Mesothelial cell of epicardium (in vitro differentiated cells): ENCODE data around the gene NANP. TPM values are rescaled to one million over a fixed set of nuclear protein-coding genes. Genes with fewer than 3 reads are reported as not detected.

Experiments
- DNase-seq, 2 experiments: peaks; one replicate each; pipeline ENCODE4 v3.0.0; 2021; ENCODE audit warnings: low spot score in 2 of 2; ENCODE audit not compliant: unreplicated experiment in 2 of 2
- H3K27ac Mint-ChIP-seq: 2 replicates; pipeline ENCODE4 v1.8.0; 2021; ENCODE audit warnings: mixed read lengths
- H3K27me3 Mint-ChIP-seq: 2 replicates; pipeline ENCODE4 v1.8.0; 2021; ENCODE audit warnings: low read depth, mixed read lengths
- H3K36me3 Mint-ChIP-seq: 2 replicates; pipeline ENCODE4 v1.8.0; 2021; ENCODE audit warnings: mixed read lengths
- H3K4me1 Mint-ChIP-seq: 2 replicates; pipeline ENCODE4 v1.8.0; 2021; ENCODE audit warnings: mixed read lengths
- H3K4me3 Mint-ChIP-seq: 2 replicates; pipeline ENCODE4 v1.8.0; 2021; ENCODE audit warnings: mild to moderate bottlenecking, moderate library complexity, mixed read lengths
- H3K9me3 Mint-ChIP-seq: 2 replicates; pipeline ENCODE4 v1.8.0; 2021; ENCODE audit warnings: mixed read lengths
- CTCF ChIP-seq: fragments of 200-600 bp; sonication (generic); IDR thresholded peaks from one replicate; pipeline ENCODE4 v1.5.0; 2021; ENCODE audit warnings: antibody characterized with exemption; ENCODE audit not compliant: unreplicated experiment
- total RNA-seq: library from RNA; stranded (reverse); gene quantifications from 3 replicates; pipeline ENCODE4 v1.2.1, GENCODE V29; 2021

NANP gene
- 6.3 to 6.7 TPM (median 6.5 TPM) in 3 replicates for total RNA-seq

- Mint-ChIP-seq H3K27me3 (no peaks in the 10 kb centered on the region), H3K27ac (peak within 1 kb of the TSS; percentile 97), H3K4me1 (peaks cover 29% of the 10 kb centered on the region), H3K9me3 (peaks cover 7% of the 10 kb centered on the region), H3K36me3 (peaks cover 1% of the 10 kb centered on the region), H3K4me3 (peak within 1 kb of the TSS; percentile 75)
- no peak for TF ChIP-seq CTCF
- DNase-seq = peak; percentile 94 to 95
Measured at GRCh38 chr20:25623736-25624499, at the start of gene NANP. NANP (minus strand) TSS chr20:25624014; CDS start chr20:25623948, 66 bp downstream.

GRCh38 chr20:25672659-25673235, 48.9 kb upstream of the NANP start:
- no peak overlapping the region for H3K27ac Mint-ChIP-seq
- H3K9me3 Mint-ChIP-seq = no peaks in the 10 kb centered on the region
- no peaks in the 10 kb centered on the region for H3K27me3 Mint-ChIP-seq
- no peak for DNase-seq
- peaks cover 13% of the 10 kb centered on the region for H3K4me1 Mint-ChIP-seq
- no peak for TF ChIP-seq CTCF
- no peak overlapping the region for H3K4me3 Mint-ChIP-seq
- peaks cover 48% of the 10 kb centered on the region for H3K36me3 Mint-ChIP-seq

GRCh38 chr20:25669826-25670422, 46.1 kb upstream of the NANP start:
- no peak for TF ChIP-seq CTCF
- H3K36me3 Mint-ChIP-seq = peaks cover 22% of the 10 kb centered on the region
- H3K27ac Mint-ChIP-seq = no peak overlapping the region
- H3K4me3 Mint-ChIP-seq = no peak overlapping the region
- H3K4me1 Mint-ChIP-seq = peaks cover 13% of the 10 kb centered on the region
- H3K9me3 Mint-ChIP-seq = no peaks in the 10 kb centered on the region
- H3K27me3 Mint-ChIP-seq = no peaks in the 10 kb centered on the region
- no peak for DNase-seq

- H3K27me3 Mint-ChIP-seq = no peaks in the 10 kb centered on the region
- peaks cover 7% of the 10 kb centered on the region for H3K36me3 Mint-ChIP-seq
- peak overlapping the region; percentile 51 for H3K27ac Mint-ChIP-seq
- no peak for TF ChIP-seq CTCF
- DNase-seq = no peak
- peaks cover 13% of the 10 kb centered on the region for H3K4me1 Mint-ChIP-seq
- peaks cover 5% of the 10 kb centered on the region for H3K9me3 Mint-ChIP-seq
- H3K4me3 Mint-ChIP-seq = no peak overlapping the region
Measured at GRCh38 chr20:25668446-25668845, 44.6 kb upstream of the NANP start.

GRCh38 chr20:25659999-25660398, 36.2 kb upstream of the NANP start:
- Mint-ChIP-seq H3K36me3 (peaks cover 4% of the 10 kb centered on the region), H3K27ac (no peak overlapping the region), H3K4me3 (no peak overlapping the region), H3K27me3 (no peaks in the 10 kb centered on the region), H3K4me1 (no peaks in the 10 kb centered on the region), H3K9me3 (peaks cover 5% of the 10 kb centered on the region)
- no peak for DNase-seq
- TF ChIP-seq CTCF = no peak
